Measurements from ENCODE around the gene SARDH. TPM values are rescaled to one million over a fixed set of nuclear protein-coding genes. Genes with fewer than 3 reads are reported as not detected.

SARDH gene
- total and polyA plus RNA-seq, 2 donors from 2014 or later: 4.6 to 12.0 TPM

DNA sequence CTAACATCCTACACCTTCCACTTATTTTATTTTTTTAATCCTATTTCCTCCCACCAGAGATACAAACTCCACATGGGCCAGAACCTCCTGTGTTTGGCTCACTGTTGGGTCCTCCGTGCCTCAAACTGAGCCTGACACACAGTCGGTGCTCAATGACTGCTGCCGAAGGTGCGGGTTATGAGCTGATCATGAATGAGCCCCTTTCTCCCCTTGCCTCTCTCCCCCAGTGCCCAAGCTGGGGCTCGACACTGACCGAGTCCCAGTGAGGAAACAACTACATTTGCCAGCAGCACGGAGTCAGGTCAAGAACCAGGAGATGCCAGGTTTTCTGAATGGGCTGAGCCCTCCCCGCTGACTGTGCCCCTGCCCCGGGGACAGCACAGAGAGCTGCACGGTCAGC, 45.0 kb downstream of the SARDH start:
- no peaks in the 10 kb centered on the region for H3K9me3 ChIP-seq (ENCODE audit: control insufficient read depth in 2 of 3, insufficient read depth in 1 of 3, low read length in 3 of 3)
- TF ChIP-seq, protein P1, sequence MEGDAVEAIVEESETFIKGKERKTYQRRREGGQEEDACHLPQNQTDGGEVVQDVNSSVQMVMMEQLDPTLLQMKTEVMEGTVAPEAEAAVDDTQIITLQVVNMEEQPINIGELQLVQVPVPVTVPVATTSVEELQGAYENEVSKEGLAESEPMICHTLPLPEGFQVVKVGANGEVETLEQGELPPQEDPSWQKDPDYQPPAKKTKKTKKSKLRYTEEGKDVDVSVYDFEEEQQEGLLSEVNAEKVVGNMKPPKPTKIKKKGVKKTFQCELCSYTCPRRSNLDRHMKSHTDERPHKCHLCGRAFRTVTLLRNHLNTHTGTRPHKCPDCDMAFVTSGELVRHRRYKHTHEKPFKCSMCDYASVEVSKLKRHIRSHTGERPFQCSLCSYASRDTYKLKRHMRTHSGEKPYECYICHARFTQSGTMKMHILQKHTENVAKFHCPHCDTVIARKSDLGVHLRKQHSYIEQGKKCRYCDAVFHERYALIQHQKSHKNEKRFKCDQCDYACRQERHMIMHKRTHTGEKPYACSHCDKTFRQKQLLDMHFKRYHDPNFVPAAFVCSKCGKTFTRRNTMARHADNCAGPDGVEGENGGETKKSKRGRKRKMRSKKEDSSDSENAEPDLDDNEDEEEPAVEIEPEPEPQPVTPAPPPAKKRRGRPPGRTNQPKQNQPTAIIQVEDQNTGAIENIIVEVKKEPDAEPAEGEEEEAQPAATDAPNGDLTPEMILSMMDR (IDR thresholded peaks at IDR 0.05; ENCODE audit: borderline replicate concordance, extremely low read depth, insufficient read depth): no peak
- no peak overlapping the region for H3K9ac ChIP-seq (ENCODE audit: low read length in 3 of 3)
- intact Hi-C loops (cut with DNase I): no loop called here
- H3K27ac ChIP-seq (ENCODE audit: low read depth in 2 of 2, low read length in 2 of 2): no peak overlapping the region
- H3K4me1 ChIP-seq (ENCODE audit: control insufficient read depth in 2 of 3, insufficient read depth in 2 of 3, low read depth in 1 of 3, low read length in 3 of 3): no peaks in the 10 kb centered on the region
- DNase-seq: peak in 1 of 5 donors; percentile 42
- H3K4me3 ChIP-seq (ENCODE audit: low read length in 3 of 3): no peak overlapping the region
- peaks cover 0 to 7% (median 0%) of the 10 kb centered on the region in 3 donors for H3K36me3 ChIP-seq (ENCODE audit: control insufficient read depth in 2 of 3, insufficient read depth in 3 of 3, low read length in 3 of 3)
- H3K27me3 ChIP-seq (ENCODE audit: control insufficient read depth, insufficient read depth, low read length): no peaks in the 10 kb centered on the region
- FAIRE-seq: no peak

DNA sequence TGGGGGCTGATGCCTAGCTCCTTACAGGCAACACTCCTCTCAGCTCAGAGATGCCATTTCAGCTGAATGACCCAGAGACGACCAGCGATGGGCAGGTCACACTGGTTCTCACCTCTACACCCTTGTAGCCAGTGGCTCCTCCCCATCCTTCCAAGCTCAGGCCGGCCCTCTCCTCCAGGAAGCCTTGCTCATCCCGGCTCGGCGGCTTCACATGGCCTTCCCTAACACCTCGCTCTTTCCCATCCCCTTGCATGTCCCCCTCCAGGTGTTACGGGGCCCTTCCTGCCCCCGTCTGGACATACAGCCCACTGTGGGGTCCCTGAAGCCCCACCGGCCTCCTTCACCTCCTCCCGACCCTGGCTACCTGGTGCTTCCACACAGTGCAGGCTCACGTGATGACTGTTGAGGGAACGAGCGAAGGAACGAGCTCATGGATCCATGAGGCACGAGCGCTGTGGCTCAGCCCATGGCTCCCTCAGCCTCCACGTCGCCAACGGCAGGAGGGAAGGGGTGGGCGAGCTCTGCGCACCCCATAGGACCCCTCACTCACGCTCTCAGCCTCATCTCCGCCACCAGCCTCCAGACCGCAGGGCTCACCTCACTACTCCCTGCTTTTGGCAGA, 45.7 kb downstream of the SARDH start:
- no peaks in the 10 kb centered on the region for H3K9me3 ChIP-seq (ENCODE audit: control insufficient read depth in 2 of 3, insufficient read depth in 1 of 3, low read length in 3 of 3)
- no peak overlapping the region for H3K4me3 ChIP-seq (ENCODE audit: low read length in 3 of 3)
- no peak overlapping the region for H3K9ac ChIP-seq (ENCODE audit: low read length in 3 of 3)
- DNase-seq (peak in 1 of 5 donors; percentile 58), FAIRE-seq (no peak)
- H3K4me1 ChIP-seq (ENCODE audit: control insufficient read depth in 2 of 3, insufficient read depth in 2 of 3, low read depth in 1 of 3, low read length in 3 of 3): no peaks in the 10 kb centered on the region
- H3K27ac ChIP-seq (ENCODE audit: low read depth in 2 of 2, low read length in 2 of 2): no peak overlapping the region
- TF ChIP-seq, protein P1 (IDR thresholded peaks at IDR 0.05; ENCODE audit: borderline replicate concordance, extremely low read depth, insufficient read depth): no peak
- H3K36me3 ChIP-seq (ENCODE audit: control insufficient read depth in 2 of 3, insufficient read depth in 3 of 3, low read length in 3 of 3): peaks cover 0 to 7% (median 0%) of the 10 kb centered on the region in 3 donors
- no peaks in the 10 kb centered on the region for H3K27me3 ChIP-seq (ENCODE audit: control insufficient read depth, insufficient read depth, low read length)
- intact Hi-C loops (cut with DNase I): no loop called here

DNA sequence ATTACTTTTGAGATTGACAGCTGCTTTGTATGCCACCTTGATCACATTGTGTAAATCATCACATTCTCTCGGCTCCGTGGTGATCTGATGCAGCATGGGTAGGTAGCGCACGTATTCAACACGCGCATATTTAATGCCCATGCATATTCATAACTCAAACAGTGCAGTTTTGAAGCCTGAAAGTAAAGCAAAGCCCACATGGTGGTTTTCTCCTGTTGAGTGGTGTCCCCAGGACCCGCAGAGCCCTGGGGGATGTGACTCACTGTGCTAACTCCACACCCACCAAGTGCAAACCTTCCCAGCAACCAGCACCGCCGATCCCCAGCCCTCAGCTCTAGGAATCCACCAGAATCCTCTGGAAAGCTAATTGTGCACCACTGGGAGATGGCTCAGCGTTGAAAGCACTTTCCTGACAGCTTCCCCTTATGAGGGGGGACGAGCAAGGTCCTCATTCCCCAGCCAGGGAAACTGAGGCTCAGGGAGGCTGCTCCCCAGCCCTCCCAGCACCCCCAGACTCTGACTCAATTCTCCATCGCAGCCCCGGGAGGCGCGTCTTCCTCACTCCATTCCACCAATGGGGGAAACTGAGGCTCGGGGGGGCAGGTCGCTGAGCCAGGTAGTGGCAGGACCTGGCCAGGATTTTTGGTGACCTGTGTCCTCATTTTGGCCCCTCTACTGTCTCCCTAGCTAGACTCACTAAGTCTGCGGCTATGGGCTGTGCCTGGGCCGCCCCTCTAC, 46.4 kb downstream of the SARDH start:
- no peaks in the 10 kb centered on the region for H3K27me3 ChIP-seq (ENCODE audit: control insufficient read depth, insufficient read depth, low read length)
- FAIRE-seq (no peak), DNase-seq (peak in 2 of 5 donors; percentile 34 to 45)
- H3K4me3 ChIP-seq (ENCODE audit: low read length in 3 of 3): no peak overlapping the region
- TF ChIP-seq, protein P1 (IDR thresholded peaks at IDR 0.05; ENCODE audit: borderline replicate concordance, extremely low read depth, insufficient read depth): no peak
- intact Hi-C loops (cut with DNase I): no loop called here
- no peaks in the 10 kb centered on the region for H3K4me1 ChIP-seq (ENCODE audit: control insufficient read depth in 2 of 3, insufficient read depth in 2 of 3, low read depth in 1 of 3, low read length in 3 of 3)
- H3K9me3 ChIP-seq (ENCODE audit: control insufficient read depth in 2 of 3, insufficient read depth in 1 of 3, low read length in 3 of 3): no peaks in the 10 kb centered on the region
- no peak overlapping the region for H3K9ac ChIP-seq (ENCODE audit: low read length in 3 of 3)
- H3K36me3 ChIP-seq (ENCODE audit: control insufficient read depth in 2 of 3, insufficient read depth in 3 of 3, low read length in 3 of 3): peaks cover 0 to 7% (median 0%) of the 10 kb centered on the region in 3 donors
- H3K27ac ChIP-seq (ENCODE audit: low read depth in 2 of 2, low read length in 2 of 2): no peak overlapping the region

All from kidney (tissue), 14 donors.